HG03280 (cell line): ENCODE measurements around the gene TP63.
"Not testable (repeated sequence)": the region's sequence is repeated elsewhere in the genome, so short reads cannot be mapped to it uniquely, and the experiment has no call there.

Source experiments
- ATAC-seq: cut with Tn5 transposase; IDR thresholded peaks from one replicate; pipeline ENCODE4 v1.9.1; 2021; ENCODE audit warnings: mild to moderate bottlenecking, moderate library complexity; ENCODE audit not compliant: unreplicated experiment

TP63 gene

DNA sequence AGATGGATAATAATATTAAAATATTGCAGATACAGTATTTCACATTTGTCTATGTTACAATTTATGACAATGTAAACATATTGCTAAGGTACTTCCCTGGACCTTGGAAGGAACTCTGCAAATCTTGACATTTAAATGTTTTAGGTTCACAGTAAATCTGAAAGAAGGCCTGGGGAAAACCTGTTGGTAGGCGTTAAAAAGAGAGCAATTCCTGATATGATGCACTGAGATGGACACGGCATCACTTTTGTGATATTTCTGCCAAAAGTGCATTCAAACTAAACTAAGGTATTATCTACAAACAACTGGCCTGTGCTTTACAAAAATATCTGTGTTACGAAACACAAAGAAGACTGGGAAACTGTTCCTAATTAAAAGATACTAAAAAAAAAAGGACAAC lies 6.1 kb upstream of the TP63 start:
- no peak for ATAC-seq

DNA sequence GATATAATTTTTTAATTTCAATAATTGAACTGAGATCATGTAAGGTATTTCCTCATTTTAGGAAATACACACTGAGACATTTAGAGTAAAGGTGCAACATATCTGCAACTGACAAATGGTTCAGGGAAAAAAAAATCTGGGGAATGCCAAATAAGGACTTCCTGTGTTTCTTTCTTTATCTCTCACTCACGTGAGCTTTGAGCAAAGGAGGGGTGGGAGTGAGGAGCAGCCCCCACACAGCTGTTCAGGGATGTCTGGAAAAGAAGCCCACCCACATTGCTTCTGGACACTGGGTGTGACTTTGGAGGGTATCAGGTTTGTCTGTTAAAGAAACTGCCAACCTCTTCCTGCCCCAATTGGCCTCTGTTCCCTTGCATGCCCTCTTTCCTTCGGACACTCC lies 5.6 kb upstream of the TP63 start:
- ATAC-seq, result no peak

GRCh38 chr3:189626286-189626685 lies 4.9 kb upstream of the TP63 start:
- no peak for ATAC-seq

- ATAC-seq, result no peak
Observed at GRCh38 chr3:189629803-189630455, 1.3 kb upstream of the TP63 start.

DNA sequence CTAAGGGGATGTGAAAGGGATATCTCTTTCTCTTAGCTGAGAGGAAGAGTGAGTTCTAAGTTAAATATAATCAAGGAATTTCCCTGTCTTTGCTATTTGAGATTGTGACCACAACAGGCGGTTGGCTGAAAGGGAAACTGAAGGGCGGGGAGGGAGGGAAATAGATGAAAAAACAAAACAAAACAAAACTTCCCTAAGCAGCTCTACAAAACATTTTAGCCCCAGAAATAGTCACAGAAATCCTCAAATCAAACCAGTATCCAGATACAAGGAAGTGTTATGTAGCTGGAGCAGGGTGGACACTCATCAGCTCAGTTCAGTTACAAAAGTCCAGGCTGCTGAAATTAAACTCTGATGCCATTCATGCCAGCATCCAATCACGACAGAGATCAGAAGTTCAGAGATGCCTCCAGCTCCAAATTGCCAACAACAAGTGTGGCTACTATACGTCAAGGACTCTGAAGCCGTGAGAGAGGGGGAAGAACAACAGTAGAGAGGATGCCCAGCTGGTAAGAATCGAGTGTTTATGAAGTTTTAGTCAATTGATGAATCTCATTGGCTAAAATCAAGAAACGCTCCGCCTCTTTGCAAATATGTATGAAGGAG lies 319 bp upstream of the TP63 start:
- peak; percentile 48 for ATAC-seq

DNA sequence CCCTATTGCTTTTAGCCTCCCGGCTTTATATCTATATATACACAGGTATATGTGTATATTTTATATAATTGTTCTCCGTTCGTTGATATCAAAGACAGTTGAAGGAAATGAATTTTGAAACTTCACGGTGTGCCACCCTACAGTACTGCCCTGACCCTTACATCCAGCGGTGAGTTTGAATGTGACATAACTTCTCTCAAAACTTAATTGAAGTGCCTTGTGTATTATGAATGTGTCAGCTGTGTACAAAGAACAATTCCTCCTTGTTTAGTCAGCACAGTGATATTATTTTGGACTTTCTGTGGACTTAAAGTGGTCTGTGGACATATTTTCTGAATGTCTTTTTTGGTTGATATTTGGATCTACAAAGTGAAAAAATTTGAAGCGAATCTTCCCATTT lies 220 bp downstream of the TP63 start:
- no peak for ATAC-seq

- no peak for ATAC-seq
Observed at GRCh38 chr3:189632242-189632641, 1.1 kb downstream of the TP63 start.

DNA sequence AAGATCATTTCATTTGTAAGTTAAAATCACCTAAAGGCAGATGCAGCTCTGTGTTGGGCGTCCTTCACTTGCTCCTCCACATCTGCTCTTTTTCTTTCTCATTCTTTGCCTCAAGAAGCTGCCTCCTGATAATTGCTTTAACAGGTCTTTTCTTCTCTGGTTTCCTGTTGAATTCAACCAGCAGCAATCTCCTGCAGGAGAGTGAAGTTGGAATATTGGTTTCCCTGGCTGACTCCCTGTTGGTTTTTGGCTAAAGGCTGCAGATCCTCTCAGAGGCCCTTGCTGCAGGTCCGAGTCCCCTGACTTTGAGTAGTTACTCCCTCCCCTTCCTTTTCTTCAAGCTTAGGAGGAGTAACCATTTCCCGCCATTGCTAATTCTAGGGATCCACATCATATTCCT lies 4.2 kb downstream of the TP63 start:
- ATAC-seq, result no peak

DNA sequence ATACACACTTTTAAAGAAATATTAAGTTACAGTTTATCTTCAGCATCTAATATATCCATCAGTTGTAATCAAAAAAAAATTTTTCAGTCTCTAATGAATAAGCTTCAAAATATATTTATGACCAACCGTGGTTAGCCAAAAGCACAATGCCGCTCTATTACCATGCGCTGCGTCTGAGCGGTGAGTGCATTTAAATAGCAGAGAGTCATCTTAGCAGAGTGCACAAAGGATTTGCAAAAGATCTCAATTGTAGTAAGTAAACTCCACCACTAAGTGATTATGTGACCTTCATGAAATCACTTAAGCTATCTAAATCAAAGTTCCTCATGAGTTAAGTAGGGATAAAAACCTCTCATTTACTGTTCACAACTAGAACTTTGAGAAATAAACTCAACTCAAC lies 4.9 kb downstream of the TP63 start:
- ATAC-seq, result no peak

DNA sequence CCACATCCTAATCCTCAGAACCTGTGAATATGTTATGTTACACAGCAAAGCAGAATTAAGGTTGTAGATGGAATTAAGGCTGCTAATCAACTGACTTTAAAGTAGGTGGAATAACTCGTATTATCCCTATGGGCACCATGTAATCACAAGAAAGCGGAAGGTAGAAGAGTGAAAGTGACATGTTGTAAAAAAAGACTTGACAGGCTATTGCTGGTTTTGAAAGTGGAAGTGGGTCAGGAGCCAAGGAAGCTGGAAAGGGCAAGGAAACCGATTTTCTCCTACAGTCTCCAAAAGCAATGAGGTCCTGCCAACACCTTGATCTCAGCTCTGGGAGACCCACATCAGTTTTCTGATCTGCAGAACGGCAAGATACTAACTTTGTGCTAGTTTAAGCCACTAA lies 6.6 kb downstream of the TP63 start:
- ATAC-seq, result no peak

- ATAC-seq, result no peak
Observed at GRCh38 chr3:189638276-189639031, 7.3 kb downstream of the TP63 start.

- no peak for ATAC-seq
Observed at GRCh38 chr3:189641776-189642175, 10.6 kb downstream of the TP63 start.

DNA sequence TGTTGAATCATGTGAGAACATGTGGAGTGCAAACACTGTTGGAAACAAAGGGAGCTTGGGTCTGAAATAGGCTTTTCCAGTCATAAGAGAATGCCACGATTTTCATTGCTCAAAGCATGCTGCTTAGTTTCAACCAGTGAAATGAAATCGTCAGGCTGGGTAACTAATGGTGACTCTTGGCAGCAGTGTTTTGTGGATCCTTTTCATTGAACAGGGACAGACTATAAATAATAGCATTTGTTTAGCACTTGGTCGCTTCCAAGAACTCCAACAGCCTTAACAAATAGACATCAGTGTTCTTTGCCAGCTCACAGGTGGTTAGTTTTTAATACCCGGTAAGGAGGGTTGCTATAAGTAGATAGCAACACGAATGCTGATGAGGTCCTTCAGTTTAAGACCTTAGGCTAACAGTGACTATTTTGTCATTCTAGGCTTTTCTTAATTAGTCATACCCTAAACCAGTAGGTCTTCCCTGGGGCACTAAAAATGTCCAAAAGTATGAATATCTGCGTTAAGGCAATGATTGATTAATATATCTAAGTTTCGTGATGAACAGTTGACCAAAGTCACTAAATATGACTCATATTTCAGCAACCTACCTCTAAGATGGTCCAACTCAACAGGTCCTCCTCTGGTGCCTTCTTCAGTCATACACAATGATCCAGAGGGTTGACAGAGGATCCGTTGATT lies 15.8 kb downstream of the TP63 start:
- ATAC-seq, result no peak

DNA sequence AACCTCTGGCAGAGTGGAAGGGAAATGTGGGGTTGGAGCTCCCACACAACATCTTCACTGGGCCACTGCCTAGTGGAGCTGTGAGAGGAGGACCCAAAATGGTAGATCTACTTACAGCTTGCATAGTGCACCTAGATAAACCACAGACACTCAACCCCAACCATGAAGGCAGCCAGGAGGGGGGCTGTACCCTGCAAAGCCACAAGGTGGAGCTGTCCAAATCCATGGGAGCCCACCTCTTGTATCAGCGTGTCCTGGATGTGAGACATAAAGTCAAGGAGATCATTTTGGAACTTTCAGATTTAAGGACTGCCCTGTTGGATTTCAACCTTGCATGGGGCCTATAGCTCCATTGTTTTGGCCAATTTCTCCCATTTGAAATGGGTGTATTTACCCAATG lies 20.9 kb downstream of the TP63 start:
- ATAC-seq, result no peak

GRCh38 chr3:189655617-189656016 lies 24.4 kb downstream of the TP63 start:
- no peak for ATAC-seq

DNA sequence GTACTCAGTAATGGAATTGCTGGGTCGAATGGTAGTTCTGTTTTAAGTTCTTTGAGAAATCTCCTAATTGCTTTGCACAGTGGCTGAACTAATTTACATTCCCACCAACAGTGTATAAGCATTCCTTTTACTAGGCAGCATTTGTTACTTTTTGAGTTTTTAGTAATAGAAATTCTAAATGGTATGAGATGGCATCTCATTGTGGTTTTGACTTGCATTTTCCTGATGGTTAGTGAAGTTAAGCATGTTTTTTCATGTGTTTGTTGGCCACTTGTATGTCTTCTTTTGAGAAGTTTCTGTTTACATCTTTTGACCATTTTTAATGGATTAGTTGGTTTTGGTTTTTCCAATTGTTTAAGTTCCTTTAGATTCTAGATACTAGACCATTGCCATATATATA lies 28.4 kb downstream of the TP63 start:
- no peak for ATAC-seq

- no peak for ATAC-seq
Observed at GRCh38 chr3:189664311-189664710, 33.1 kb downstream of the TP63 start.

GRCh38 chr3:189672346-189672745 lies 41.2 kb downstream of the TP63 start:
- not testable (repeated sequence) for ATAC-seq

DNA sequence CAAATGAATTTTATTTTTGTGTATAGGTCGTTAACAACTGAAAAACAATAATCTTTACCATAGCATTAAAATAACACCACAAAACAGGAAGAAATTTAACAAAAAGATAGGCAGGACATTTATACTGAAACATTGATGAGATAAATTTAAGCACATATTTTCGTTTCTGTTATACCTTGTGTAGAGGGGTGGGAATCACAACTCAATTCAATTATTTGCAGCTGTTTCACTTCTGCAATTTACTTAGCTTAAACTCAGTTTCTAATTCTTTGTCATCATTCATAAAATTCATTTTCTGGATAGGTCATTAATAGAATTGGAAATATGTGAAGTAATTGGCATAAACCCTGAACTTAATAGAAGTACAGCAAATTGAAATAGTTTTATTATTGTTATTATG lies 42.3 kb downstream of the TP63 start:
- peak; percentile 65 for ATAC-seq

GRCh38 chr3:189674249-189674913 lies 43.2 kb downstream of the TP63 start:
- ATAC-seq, result no peak

- peak; percentile 66 for ATAC-seq
Observed at GRCh38 chr3:189677667-189678066, 46.5 kb downstream of the TP63 start.
